ENCODE results near the gene UBR4. TPM values are rescaled to one million over a fixed set of nuclear protein-coding genes. Genes with fewer than 3 reads are reported as not detected.
"Not testable (repeated sequence)": the region's sequence is repeated elsewhere in the genome, so short reads cannot be mapped to it uniquely, and the experiment has no call there.

Gene UBR4
- total RNA-seq = 100 to 1,000 TPM; 209 to 275 TPM

DNA sequence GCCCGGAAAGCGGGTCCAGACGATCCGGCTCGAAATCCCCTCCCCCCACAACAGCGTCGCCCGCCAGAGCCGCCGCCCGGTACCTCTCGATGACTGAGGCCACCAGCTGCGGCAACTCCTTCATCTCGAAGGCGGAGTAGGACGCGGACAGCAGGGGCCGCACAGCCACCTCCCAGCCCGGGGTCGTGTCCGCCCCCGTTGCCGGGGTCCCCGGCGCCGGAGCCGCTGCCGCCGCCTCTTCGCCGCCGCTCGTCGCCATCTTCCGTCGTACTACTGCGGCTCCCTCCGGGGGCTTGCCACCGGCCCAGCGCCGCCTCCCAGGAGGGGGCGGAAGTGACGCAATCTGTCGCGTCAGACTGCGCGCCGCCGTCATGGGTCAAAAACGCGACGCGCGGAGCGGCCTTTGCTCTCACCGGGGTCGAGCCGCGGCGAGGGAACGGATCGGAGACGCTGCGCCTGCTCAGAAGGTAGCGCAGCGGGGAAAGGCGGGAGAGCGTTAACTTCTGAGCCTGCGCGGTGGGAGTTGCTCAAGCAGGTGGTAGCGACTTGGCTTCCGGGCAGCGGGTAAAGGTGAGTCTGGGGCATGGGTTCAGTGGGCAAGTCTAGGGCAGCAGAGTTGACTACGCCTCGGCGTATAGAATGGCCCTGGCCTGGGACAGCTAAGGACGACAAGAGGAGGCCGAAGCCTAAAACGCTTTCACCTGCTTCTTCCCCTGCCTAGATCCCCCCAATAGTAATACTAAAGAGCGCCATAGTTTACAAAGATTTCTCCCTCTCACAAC lies at the start of gene UBR4:
UBR4 (minus strand) TSS at position 277 of the 782 bp plus-strand sequence; CDS start at position 259, 18 bp downstream.
- H3K4me1 Mint-ChIP-seq (ENCODE audit: low read depth in 2 of 2) = peaks cover 42 to 60% of the 10 kb centered on the region in 2 donors
- no peaks in the 10 kb centered on the region for H3K9me3 Mint-ChIP-seq
- peaks cover 12% of the 10 kb centered on the region for H3K36me3 Mint-ChIP-seq
- H3K4me3 Mint-ChIP-seq = peak within 1 kb of the TSS; percentile 92
- peak; percentile 97 for DNase-seq (ENCODE audit: low spot score)
- ATAC-seq = peak; percentile 95 to 96
- H3K27ac Mint-ChIP-seq = peak within 1 kb of the TSS; percentile 96 to 99
- H3K27me3 Mint-ChIP-seq = no peaks in the 10 kb centered on the region

DNA sequence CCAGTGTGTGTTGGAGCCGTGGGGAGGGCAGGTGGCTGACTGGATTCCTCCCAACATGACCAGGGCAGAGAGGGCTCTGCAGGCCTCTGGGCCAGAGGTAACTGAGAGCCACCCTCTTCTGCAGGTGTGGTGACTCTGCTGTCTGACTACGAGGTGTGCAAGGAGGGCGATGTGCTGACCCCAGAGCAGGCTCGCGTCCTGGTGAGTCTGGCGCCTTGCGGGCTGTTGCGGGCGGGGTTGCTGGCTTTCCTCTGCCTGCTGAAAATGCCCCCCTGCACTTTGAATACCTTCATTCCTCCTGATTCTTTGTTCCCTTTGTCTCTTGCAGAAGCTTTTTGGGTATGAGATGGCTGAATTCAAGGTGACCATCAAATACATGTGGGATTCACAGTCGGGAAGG lies 48.3 kb upstream of the UBR4 start:
- H3K4me3 Mint-ChIP-seq = no peak overlapping the region
- ATAC-seq = no peak
- no peaks in the 10 kb centered on the region for H3K36me3 Mint-ChIP-seq
- H3K27ac Mint-ChIP-seq = no peak overlapping the region
- H3K9me3 Mint-ChIP-seq = no peaks in the 10 kb centered on the region
- DNase-seq (ENCODE audit: low spot score) = no peak
- peaks cover 5 to 10% of the 10 kb centered on the region in 2 donors for H3K4me1 Mint-ChIP-seq (ENCODE audit: low read depth in 2 of 2)
- H3K27me3 Mint-ChIP-seq = no peaks in the 10 kb centered on the region

DNA sequence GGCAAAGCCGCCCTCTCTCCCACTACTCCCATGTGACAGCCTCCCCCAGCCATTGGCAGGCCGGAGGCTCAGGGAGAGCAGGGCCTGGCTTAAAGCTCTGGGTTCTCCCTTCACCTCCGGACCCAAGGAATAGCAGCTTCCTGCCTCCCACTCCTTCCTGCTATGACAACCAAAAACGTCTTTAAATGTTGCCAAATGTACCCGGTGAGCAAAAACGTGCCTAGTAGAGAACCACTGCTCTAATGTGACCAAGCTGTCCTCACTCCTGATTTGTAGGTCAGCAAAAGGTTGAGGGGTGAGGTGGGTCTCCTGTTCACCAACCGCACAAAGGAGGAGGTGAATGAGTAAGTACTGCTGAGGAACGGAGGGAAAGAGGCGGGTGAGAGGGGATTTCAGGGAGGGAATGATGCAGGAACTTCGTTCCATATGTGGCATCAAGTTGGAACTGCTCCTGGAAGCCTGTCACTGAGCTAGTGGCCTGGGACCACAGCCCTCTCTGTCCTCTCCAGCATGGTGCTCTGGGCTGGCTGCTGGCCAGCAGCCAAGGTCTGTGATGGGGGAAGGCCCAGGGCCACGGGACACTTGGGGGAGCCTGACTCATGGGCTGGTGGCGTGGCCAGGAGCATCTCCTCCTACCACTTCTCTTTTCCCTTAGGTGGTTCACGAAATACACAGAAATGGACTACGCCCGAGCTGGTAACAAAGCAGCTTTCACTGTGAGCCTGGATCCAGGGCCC lies 47.3 kb upstream of the UBR4 start:
- H3K36me3 Mint-ChIP-seq = peaks cover 7% of the 10 kb centered on the region
- no peak for ATAC-seq

DNA sequence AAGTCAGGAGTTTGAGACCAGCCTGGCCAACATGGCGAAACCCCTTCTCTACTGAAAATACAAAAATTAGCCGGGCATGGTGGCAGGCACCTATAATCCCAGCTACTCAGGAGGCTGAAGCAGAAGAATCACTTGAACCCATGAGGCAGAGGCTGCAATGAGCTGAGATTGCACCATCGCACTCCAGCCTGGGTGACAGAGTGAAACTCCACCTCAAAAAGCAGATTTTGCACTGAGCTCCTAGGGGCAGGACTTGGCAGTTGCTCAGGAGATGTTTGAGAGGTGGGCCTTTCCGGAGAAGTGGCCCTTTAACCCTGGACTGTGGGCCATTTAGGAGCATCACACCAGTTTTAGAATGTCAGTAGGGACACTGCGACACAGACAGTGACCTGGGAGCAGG lies 46.2 kb upstream of the UBR4 start:
- not testable (repeated sequence) for ATAC-seq; H3K9me3 Mint-ChIP-seq; H3K27me3 Mint-ChIP-seq; H3K36me3 Mint-ChIP-seq; H3K27ac Mint-ChIP-seq; DNase-seq (ENCODE audit: low spot score); H3K4me3 Mint-ChIP-seq
- peaks cover 12 to 16% of the 10 kb centered on the region in 2 donors for H3K4me1 Mint-ChIP-seq (ENCODE audit: low read depth in 2 of 2)

More for the DNA sequence above, 47.3 kb upstream of the UBR4 start:
- no peaks in the 10 kb centered on the region for H3K9me3 Mint-ChIP-seq
- DNase-seq (ENCODE audit: low spot score) = no peak
- peaks cover 12 to 16% of the 10 kb centered on the region in 2 donors for H3K4me1 Mint-ChIP-seq (ENCODE audit: low read depth in 2 of 2)
- H3K27me3 Mint-ChIP-seq = no peaks in the 10 kb centered on the region
- H3K27ac Mint-ChIP-seq = peak overlapping the region; percentile 32 to 53
- no peak overlapping the region for H3K4me3 Mint-ChIP-seq

DNA sequence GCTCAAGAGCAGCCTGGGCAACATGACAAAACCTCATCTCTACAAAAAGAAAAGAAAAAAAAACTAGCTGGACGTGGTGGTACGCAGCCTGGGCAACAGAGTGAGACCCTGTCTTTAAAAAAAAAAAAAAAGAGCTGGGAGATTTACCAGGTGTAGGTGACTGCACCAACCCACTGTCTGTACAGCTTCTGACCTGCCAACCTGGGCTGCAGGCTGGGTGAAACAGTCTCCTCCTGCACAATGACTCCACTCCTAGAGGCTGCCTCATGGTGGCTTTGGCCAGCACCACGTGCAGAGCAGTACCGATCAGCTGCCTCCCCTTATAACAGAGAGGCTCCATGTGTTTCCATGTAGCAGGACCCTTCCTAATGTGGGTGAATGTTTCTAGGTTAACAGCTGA lies 45.2 kb upstream of the UBR4 start:
- Mint-ChIP-seq H3K9me3 (no peaks in the 10 kb centered on the region), H3K36me3 (peaks cover 13% of the 10 kb centered on the region), H3K4me1 (ENCODE audit: low read depth in 2 of 2) (peaks cover 21 to 22% of the 10 kb centered on the region in 2 donors), H3K27me3 (no peaks in the 10 kb centered on the region), H3K27ac (no peak overlapping the region), H3K4me3 (no peak overlapping the region)
- DNase-seq (ENCODE audit: low spot score) (no peak), ATAC-seq (no peak)

DNA sequence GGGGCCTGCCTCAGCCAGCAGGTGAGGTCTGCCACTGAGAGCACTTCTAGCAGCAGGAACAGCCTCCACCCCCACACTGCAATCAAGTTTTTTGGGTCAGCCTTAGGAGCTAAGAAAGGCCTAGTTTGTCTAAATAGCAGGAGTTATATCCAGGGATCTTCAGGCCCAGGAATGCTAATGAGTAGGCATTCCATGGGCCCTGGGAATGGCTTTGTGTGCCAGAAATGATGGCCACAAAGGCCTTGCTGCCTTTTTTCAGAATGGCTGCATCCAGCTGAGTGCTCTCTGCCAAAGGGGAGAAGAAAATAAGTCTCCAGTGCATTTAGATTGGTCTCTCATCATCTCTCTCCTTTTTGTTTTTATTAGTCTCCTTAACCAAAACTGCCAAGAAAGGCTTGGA lies 44.4 kb upstream of the UBR4 start:
- Mint-ChIP-seq H3K4me3 (no peak overlapping the region), H3K36me3 (peaks cover 13% of the 10 kb centered on the region), H3K27me3 (no peaks in the 10 kb centered on the region), H3K27ac (no peak overlapping the region), H3K4me1 (ENCODE audit: low read depth in 2 of 2) (peaks cover 22 to 24% of the 10 kb centered on the region in 2 donors), H3K9me3 (no peaks in the 10 kb centered on the region)
- no peak for ATAC-seq
- DNase-seq (ENCODE audit: low spot score) = no peak

DNA sequence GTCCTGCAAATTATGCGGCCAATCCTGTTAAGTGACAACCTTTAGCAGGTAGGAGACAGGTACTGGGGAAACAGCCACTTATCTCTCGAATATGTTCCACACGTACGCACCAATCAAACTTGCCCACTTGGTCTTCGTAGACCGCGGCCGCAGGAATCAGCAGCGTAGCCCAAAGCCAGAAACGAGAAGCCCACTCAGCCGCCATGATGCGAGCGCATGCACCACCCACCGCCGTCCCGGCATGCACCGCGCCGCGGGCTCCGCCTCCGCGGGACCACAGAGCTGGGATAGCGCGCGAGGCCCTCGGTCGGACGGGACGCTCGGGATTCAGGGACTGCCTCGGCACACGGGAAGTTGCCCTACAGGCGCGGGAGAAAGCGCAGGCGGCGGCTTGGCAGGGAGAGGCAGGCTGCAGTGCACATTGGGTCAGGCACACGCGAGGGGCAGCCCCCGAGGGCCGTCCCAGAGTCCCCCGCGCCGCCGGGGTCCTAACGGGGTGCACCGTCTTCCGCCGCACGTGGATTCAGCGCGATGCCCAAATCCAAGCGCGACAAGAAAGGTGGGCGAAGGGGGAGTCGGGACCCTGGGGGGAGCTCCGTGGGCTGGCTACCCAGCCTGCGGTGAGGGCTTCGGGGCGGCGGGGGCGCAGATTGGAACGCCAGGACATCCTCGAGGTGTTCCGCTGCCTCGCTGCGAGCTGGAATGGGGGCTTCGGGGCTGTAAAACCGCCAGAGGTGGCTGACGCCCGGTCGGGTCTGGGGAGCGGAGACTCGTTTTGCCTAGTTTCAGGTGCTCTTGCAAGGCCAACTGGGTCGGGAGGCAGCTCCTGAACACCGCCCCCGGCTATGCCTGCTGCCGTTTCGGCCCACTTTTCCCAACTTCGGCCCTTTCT lies 41.5 kb upstream of the UBR4 start, which contains the start of the genes EMC1 and MRTO4:
EMC1 (minus strand) TSS at position 220 of the 892 bp plus-strand sequence; CDS start at position 205, 15 bp downstream.
MRTO4 (plus strand) TSS at position 501 of the 892 bp plus-strand sequence; CDS start at position 532, 31 bp downstream.
- peak within 1 kb of the TSS; percentile 99 for H3K4me3 Mint-ChIP-seq
- no peaks in the 10 kb centered on the region for H3K9me3 Mint-ChIP-seq

DNA sequence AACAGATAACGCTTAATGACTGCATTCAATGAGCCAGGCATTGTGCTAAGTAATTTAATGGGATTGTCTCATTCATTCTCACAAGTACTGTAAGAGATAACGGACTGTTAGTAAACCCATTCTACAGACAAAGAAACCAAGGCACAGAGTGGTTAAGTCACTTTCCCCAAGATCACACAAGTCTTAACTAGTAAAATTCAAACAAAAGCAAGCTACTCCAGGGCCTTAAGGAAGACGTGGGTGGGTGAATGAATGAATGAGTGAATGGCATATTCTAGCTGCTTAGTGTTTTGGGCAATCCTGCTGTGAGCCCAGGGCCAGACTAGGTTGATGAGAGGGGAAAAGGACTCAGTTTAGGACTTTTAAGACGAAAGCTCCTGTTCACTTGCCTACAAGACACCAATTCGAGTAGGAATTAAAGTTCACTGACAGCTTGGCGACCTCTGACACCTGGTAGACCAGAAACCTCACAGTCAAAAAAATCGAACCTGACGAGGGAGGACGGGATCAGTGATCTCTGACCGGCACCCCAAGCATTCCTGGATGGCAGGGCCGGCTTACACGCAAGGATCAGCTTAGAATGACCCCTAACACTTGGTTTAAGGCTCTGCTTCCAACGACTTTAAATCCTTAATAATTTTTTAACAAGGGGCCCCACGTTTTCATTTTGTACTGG lies 40.7 kb upstream of the UBR4 start:
- H3K27ac Mint-ChIP-seq = peak overlapping the region; percentile 92 to 93
- H3K36me3 Mint-ChIP-seq = peaks cover 13% of the 10 kb centered on the region
- peak overlapping the region; percentile 99 for H3K4me3 Mint-ChIP-seq
- DNase-seq (ENCODE audit: low spot score) (no peak), ATAC-seq (no peak)
- no peaks in the 10 kb centered on the region for H3K9me3 Mint-ChIP-seq
- H3K27me3 Mint-ChIP-seq = no peaks in the 10 kb centered on the region
- H3K4me1 Mint-ChIP-seq (ENCODE audit: low read depth in 2 of 2) = peaks cover 22 to 24% of the 10 kb centered on the region in 2 donors

More for the DNA sequence above, 41.5 kb upstream of the UBR4 start, which contains the start of the genes EMC1 and MRTO4:
- ATAC-seq (peak; percentile 94 to 96), DNase-seq (ENCODE audit: low spot score) (peak; percentile 93)
- Mint-ChIP-seq H3K27me3 (no peaks in the 10 kb centered on the region), H3K4me1 (ENCODE audit: low read depth in 2 of 2) (peaks cover 22 to 24% of the 10 kb centered on the region in 2 donors), H3K27ac (peak within 1 kb of the TSS; percentile 92 to 93), H3K36me3 (peaks cover 13% of the 10 kb centered on the region)

DNA sequence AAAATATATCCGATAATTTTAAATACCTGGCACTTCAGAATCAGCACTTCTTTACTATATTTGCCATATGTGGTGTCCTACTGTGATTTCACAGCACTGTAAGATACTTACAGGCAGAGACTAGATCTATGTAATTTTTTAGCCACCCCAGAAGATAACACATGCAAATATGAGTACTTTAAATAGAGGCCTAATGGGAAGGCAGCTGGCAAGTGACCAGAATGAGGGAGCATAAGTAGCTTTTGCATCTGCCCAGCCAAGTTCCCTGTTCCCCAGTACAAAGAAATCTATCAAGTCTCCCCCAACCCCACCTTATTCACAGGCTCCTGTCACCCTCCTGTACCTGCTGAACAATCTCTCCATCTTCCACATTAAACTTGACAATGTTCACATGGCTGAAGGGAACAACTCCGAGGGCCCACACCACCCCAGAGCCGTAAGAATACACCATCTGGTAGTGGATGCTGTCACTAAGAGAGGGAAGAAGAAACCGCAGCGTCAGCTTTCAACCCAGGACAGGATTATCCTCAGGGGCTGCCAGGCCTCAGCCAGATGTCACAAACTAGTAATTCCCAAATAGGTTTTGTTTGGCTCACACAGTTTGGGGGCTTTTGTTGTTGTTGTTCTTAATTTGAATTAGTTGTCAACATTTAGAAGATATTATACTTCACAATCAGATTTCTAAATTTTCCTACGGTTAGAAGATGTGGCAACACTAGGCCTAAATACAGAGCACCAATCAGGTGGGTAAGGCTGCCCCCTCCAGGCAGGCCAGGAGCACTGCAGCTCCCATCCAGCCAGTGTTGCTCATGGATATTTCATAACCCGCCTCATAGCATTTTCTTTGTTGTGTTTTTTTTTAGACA lies 30.8 kb upstream of the UBR4 start:
- no peaks in the 10 kb centered on the region for H3K27me3 Mint-ChIP-seq

DNA sequence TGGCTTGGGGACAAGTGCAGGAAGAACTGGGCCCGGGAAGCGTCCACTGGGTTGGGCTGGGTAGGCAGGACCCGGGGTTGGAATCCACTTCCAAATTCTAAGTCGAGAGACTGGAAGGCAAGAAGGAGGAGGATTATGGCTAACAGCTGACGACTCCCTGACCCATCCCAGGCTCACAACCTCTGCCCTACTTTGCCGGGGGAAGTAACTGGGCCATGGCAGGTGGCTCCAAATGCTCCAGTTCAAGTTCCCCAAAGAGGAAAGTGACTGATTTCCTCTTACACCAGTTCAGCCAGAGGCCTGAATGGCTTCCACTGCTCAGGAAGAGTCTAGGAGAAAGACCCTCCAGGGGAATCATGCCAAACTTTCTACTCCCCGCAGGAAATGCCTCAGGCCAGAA lies 29.8 kb upstream of the UBR4 start:
- H3K4me3 Mint-ChIP-seq = no peak overlapping the region
- ATAC-seq (no peak), DNase-seq (ENCODE audit: low spot score) (no peak)
- no peak overlapping the region for H3K27ac Mint-ChIP-seq
- no peaks in the 10 kb centered on the region for H3K9me3 Mint-ChIP-seq
- H3K4me1 Mint-ChIP-seq (ENCODE audit: low read depth in 2 of 2) = peaks cover 3 to 6% of the 10 kb centered on the region in 2 donors
- peaks cover 15% of the 10 kb centered on the region for H3K36me3 Mint-ChIP-seq
- no peaks in the 10 kb centered on the region for H3K27me3 Mint-ChIP-seq

More for the DNA sequence above, 30.8 kb upstream of the UBR4 start:
- Mint-ChIP-seq H3K4me3 (no peak overlapping the region), H3K36me3 (peaks cover 15% of the 10 kb centered on the region), H3K9me3 (no peaks in the 10 kb centered on the region), H3K27ac (peak overlapping the region in 1 of 2 donors; percentile 41), H3K4me1 (ENCODE audit: low read depth in 2 of 2) (peaks cover 3 to 6% of the 10 kb centered on the region in 2 donors)
- peak; percentile 69 for DNase-seq (ENCODE audit: low spot score)
- peak; percentile 87 to 88 for ATAC-seq

DNA sequence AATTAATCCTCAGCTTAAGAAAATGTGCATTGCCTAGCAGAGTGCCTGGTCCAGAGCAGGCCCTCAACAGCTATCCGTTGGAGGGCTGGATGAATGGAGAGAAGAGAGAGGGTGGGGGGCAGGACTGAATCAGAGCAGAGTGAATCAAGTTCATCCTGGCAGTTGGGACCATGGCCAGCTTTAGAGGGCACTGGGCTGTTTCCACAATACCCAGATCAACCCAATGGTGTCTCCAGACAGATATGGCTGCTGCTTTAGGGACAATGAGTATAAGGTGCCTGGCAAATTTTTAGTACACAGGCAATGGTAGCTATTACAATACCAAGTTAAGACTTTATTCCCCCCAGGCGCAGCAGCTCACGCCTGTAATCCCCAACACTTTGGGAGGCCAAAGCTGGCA lies 24.2 kb upstream of the UBR4 start:
- Mint-ChIP-seq H3K27me3 (no peaks in the 10 kb centered on the region), H3K4me1 (ENCODE audit: low read depth in 2 of 2) (no peaks in the 10 kb centered on the region), H3K36me3 (peaks cover 15% of the 10 kb centered on the region), H3K4me3 (no peak overlapping the region), H3K9me3 (no peaks in the 10 kb centered on the region), H3K27ac (no peak overlapping the region)
- DNase-seq (ENCODE audit: low spot score) (no peak), ATAC-seq (no peak)

DNA sequence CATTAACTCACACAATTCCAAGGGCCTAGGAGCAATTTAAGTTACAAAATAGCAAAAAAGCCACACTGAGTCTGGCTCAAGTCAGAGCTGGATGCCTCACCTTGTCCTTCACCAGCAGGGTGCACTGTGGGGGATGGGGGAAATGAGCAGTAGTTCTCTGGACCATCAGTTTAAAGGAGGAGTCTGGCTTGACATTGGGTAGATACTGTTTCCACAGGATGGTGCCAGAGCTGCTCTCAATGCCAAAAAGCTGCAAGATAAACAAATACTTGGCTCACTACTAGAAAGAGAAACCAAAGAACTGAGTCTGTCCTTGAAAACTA lies 22.4 kb upstream of the UBR4 start:
- H3K4me3 Mint-ChIP-seq = no peak overlapping the region
- no peaks in the 10 kb centered on the region for H3K27me3 Mint-ChIP-seq
- no peaks in the 10 kb centered on the region for H3K4me1 Mint-ChIP-seq (ENCODE audit: low read depth in 2 of 2)
- H3K27ac Mint-ChIP-seq = no peak overlapping the region
- ATAC-seq = no peak
- peaks cover 11% of the 10 kb centered on the region for H3K36me3 Mint-ChIP-seq
- no peaks in the 10 kb centered on the region for H3K9me3 Mint-ChIP-seq
- no peak for DNase-seq (ENCODE audit: low spot score)

Measured in natural killer cell treated with Interleukin-12 subunit alpha and Interleukin-12 subunit beta and Interleukin-15 and Interleukin-18, amount 100 ng/mL, for 72 hours (primary cell).